Smooth muscle cell (in vitro differentiated cells): ENCODE data around the gene MVK. TPM values are rescaled to one million over a fixed set of nuclear protein-coding genes. Genes with fewer than 3 reads are reported as not detected.

Experiments used
- DNase-seq: peaks from one replicate; lab custom pipeline; 2025; ENCODE audit not compliant: unreplicated experiment; lab: John Stamatoyannopoulos, UW
- H2AFZ ChIP-seq: fragments of 200-600 bp; sonication (generic); 2 replicates; pipeline ENCODE4 v1.6.0; 2016; ENCODE audit warnings: antibody characterized with exemption, low read depth, mild to moderate bottlenecking
- H3F3A ChIP-seq: fragments of 200-600 bp; sonication (generic); 2 replicates; pipeline ENCODE4 v1.6.0; 2017; ENCODE audit warnings: antibody characterized with exemption, low read depth
- H3K27ac ChIP-seq: fragments of 200-600 bp; sonication (generic); 2 replicates; pipeline ENCODE4 v1.5.1; 2016; ENCODE audit warnings: low read depth, mild to moderate bottlenecking
- H3K27me3 ChIP-seq: fragments of 200-600 bp; sonication (generic); 2 replicates; pipeline ENCODE4 v1.6.1; 2016; ENCODE audit warnings: low read depth, mild to moderate bottlenecking
- H3K36me3 ChIP-seq: fragments of 200-600 bp; sonication (generic); 2 replicates; pipeline ENCODE4 v1.5.1; 2016; ENCODE audit warnings: low read depth
- H3K4me1 ChIP-seq: fragments of 200-600 bp; sonication (generic); 2 replicates; pipeline ENCODE4 v1.5.1; 2016; ENCODE audit warnings: low read depth
- H3K4me2 ChIP-seq: fragments of 200-600 bp; sonication (generic); 2 replicates; pipeline ENCODE4 v1.6.0; 2016; ENCODE audit warnings: mild to moderate bottlenecking
- H3K4me3 ChIP-seq: fragments of 200-600 bp; sonication (generic); 2 replicates; pipeline ENCODE4 v1.5.1; 2016; ENCODE audit warnings: mild to moderate bottlenecking
- H3K79me2 ChIP-seq: fragments of 200-600 bp; sonication (generic); 2 replicates; pipeline ENCODE4 v1.6.0; 2016; ENCODE audit warnings: low read depth, mild to moderate bottlenecking
- H3K9ac ChIP-seq: fragments of 200-600 bp; sonication (generic); 2 replicates; pipeline ENCODE4 v1.6.0; 2016; ENCODE audit warnings: low read depth
- H3K9me3 ChIP-seq: fragments of 200-600 bp; sonication (generic); replicated peaks from 2 replicates; pipeline ENCODE4 v1.5.1; 2016; ENCODE audit warnings: low read depth
- H4K20me1 ChIP-seq: fragments of 200-600 bp; sonication (generic); 2 replicates; pipeline ENCODE4 v1.6.0; 2016; ENCODE audit warnings: low read depth
- CTCF ChIP-seq: fragments of 200-600 bp; sonication (generic); IDR thresholded peaks from 2 replicates; pipeline ENCODE4 v1.5.1; 2017; ENCODE audit warnings: borderline replicate concordance, mild to moderate bottlenecking, antibody characterized with exemption; ENCODE audit not compliant: insufficient read depth, poor library complexity, severe bottlenecking
- WGBS: methylation state at CpG from one replicate; pipeline ENCODE4 v1.1.7; 2016; ENCODE audit warnings: low lambda C conversion rate; 5-methylcytosine and 5-hydroxymethylcytosine counted together
- polyA plus RNA-seq: library from polyadenylated mRNA; unstranded; fragments of >200 nt; fragmentation: Nextera tagmentation; extraction: Ambion mirVana; gene quantifications from 2 replicates; pipeline ENCODE4 v1.2.1, GENCODE V29; 2016
- total RNA-seq: library from RNA; depleted of rRNA; stranded (reverse); fragments of >200 nt; gene quantifications from 2 replicates; pipeline ENCODE4 v1.2.3, GENCODE V29; 2014

The MVK gene
- total and polyA plus RNA-seq, 2 experiments from 2014 or later, result 16.3 to 21.1 TPM

- no peak for DNase-seq
- TF ChIP-seq CTCF, result no peak
- Histone ChIP-seq H3K9me3 (no peaks in the 10 kb centered on the region), H3K9ac (no peak overlapping the region), H2AFZ (no peak overlapping the region), H3K4me2 (no peak overlapping the region), H3K36me3 (no peaks in the 10 kb centered on the region), H3K27ac (no peak overlapping the region), H3K27me3 (no peaks in the 10 kb centered on the region), H3K79me2 (no peaks in the 10 kb centered on the region), H4K20me1 (no peaks in the 10 kb centered on the region), H3F3A (no peaks in the 10 kb centered on the region), H3K4me3 (no peak overlapping the region), H3K4me1 (no peaks in the 10 kb centered on the region)
- 96% methylated on average over 18 of the region's 18 CpGs for WGBS
Observed at GRCh38 chr12:109547286-109547685, 26.3 kb upstream of the MVK start.

GRCh38 chr12:109548258-109548657 lies 25.3 kb upstream of the MVK start:
- Histone ChIP-seq H3K9me3 (no peaks in the 10 kb centered on the region), H3K4me3 (no peak overlapping the region), H3K36me3 (no peaks in the 10 kb centered on the region), H3K4me1 (no peaks in the 10 kb centered on the region), H3K9ac (no peak overlapping the region), H3F3A (no peaks in the 10 kb centered on the region), H3K27me3 (no peaks in the 10 kb centered on the region), H3K27ac (no peak overlapping the region), H3K79me2 (no peaks in the 10 kb centered on the region), H3K4me2 (no peak overlapping the region), H4K20me1 (no peaks in the 10 kb centered on the region), H2AFZ (no peak overlapping the region)
- TF ChIP-seq CTCF, result no peak
- DNase-seq, result no peak
- WGBS, result 82% methylated on average over 4 of the region's 4 CpGs

GRCh38 chr12:109549613-109550270 lies 23.9 kb upstream of the MVK start:
- Histone ChIP-seq H3K4me1 (no peaks in the 10 kb centered on the region), H3K36me3 (no peaks in the 10 kb centered on the region), H3K9me3 (no peaks in the 10 kb centered on the region), H4K20me1 (no peaks in the 10 kb centered on the region), H3F3A (no peaks in the 10 kb centered on the region), H3K4me2 (no peak overlapping the region), H3K27ac (no peak overlapping the region), H3K27me3 (no peaks in the 10 kb centered on the region), H3K79me2 (no peaks in the 10 kb centered on the region), H2AFZ (no peak overlapping the region), H3K4me3 (no peak overlapping the region), H3K9ac (no peak overlapping the region)
- no peak for TF ChIP-seq CTCF
- WGBS, result 90% methylated on average over 15 of the region's 15 CpGs
- no peak for DNase-seq

- Histone ChIP-seq H3K4me3 (no peak overlapping the region), H4K20me1 (no peaks in the 10 kb centered on the region), H3K9ac (no peak overlapping the region), H3K27ac (no peak overlapping the region), H3F3A (no peaks in the 10 kb centered on the region), H3K9me3 (no peaks in the 10 kb centered on the region), H3K27me3 (no peaks in the 10 kb centered on the region), H2AFZ (no peak overlapping the region), H3K36me3 (no peaks in the 10 kb centered on the region), H3K4me2 (no peak overlapping the region), H3K79me2 (no peaks in the 10 kb centered on the region), H3K4me1 (no peaks in the 10 kb centered on the region)
- WGBS, result 86% methylated on average over 12 of the region's 12 CpGs
- no peak for DNase-seq
- TF ChIP-seq CTCF, result no peak
Observed at GRCh38 chr12:109550281-109550680, 23.3 kb upstream of the MVK start.
